NCI-H226 (cell line): ENCODE measurements around the gene SRSF4.
"Not testable (repeated sequence)": the region's sequence is repeated elsewhere in the genome, so short reads cannot be mapped to it uniquely, and the experiment has no call there.

Source experiments
- DNase-seq: peaks from one replicate; pipeline ENCODE4 v3.0.0-alpha.2; 2015

The SRSF4 gene

GRCh38 chr1:29124366-29125236, 57.1 kb downstream of the SRSF4 start:
- peak; percentile 77 for DNase-seq

- DNase-seq, result peak; percentile 46
These were observed 57.8 kb downstream of the SRSF4 start, which contains the start of gene TMEM200B for GRCh38 chr1:29123887-29124365. TMEM200B (minus strand) TSS chr1:29123903; CDS start chr1:29121828, 2,075 bp downstream.

GRCh38 chr1:29123053-29123886, 58.4 kb downstream of the SRSF4 start:
- DNase-seq, result peak; percentile 23

GRCh38 chr1:29122682-29123052, 59.0 kb downstream of the SRSF4 start:
- DNase-seq, result peak; percentile 71

- peak; percentile 74 for DNase-seq
These were observed 59.6 kb downstream of the SRSF4 start for GRCh38 chr1:29121936-29122681.

- DNase-seq, result no peak
These were observed 60.2 kb downstream of the SRSF4 start for GRCh38 chr1:29121516-29121935.

GRCh38 chr1:29120947-29121485, 60.7 kb downstream of the SRSF4 start:
- no peak for DNase-seq

GRCh38 chr1:29120367-29120766, 61.3 kb downstream of the SRSF4 start:
- DNase-seq, result no peak

GRCh38 chr1:29119121-29119929, 62.4 kb downstream of the SRSF4 start:
- no peak for DNase-seq

- no peak for DNase-seq
These were observed 64.3 kb downstream of the SRSF4 start for GRCh38 chr1:29117381-29117780.

GRCh38 chr1:29114654-29115053, 67.0 kb downstream of the SRSF4 start:
- DNase-seq, result no peak

GRCh38 chr1:29113413-29114117, 68.1 kb downstream of the SRSF4 start:
- DNase-seq, result no peak

GRCh38 chr1:29112705-29113412, 68.8 kb downstream of the SRSF4 start:
- no peak for DNase-seq

- DNase-seq, result not testable (repeated sequence)
These were observed 73.7 kb downstream of the SRSF4 start for GRCh38 chr1:29108041-29108440.

- no peak for DNase-seq
These were observed 75.9 kb downstream of the SRSF4 start for GRCh38 chr1:29105822-29106221.

GRCh38 chr1:29100487-29100886, 81.2 kb downstream of the SRSF4 start:
- DNase-seq, result no peak

- DNase-seq, result no peak
These were observed 82.4 kb downstream of the SRSF4 start for GRCh38 chr1:29099286-29099685.
